Right atrium auricular region (tissue), 2 donors: Measurements from ENCODE around the gene SAMD13. TPM values are rescaled to one million over a fixed set of nuclear protein-coding genes. Genes with fewer than 3 reads are reported as not detected.

Source experiments
- DNase-seq: peaks from one replicate; pipeline ENCODE4 v3.0.0-alpha.2; 2019; ENCODE audit warnings: low spot score
- H3K27ac ChIP-seq, 2 donors: fragments of 200-600 bp; sonication (generic); 1 replicate in 1 of 2; 2 replicates in 1 of 2; pipeline ENCODE4 v1.5.1; 2016 to 2019
- H3K27me3 ChIP-seq, 2 donors: fragments of 200-600 bp; sonication (generic); one replicate each; pipeline versions ENCODE4 v1.5.1 to v1.6.0; 2017 to 2019
- H3K36me3 ChIP-seq: fragments of 200-600 bp; sonication (generic); one replicate; pipeline ENCODE4 v1.5.1; 2016
- H3K4me1 ChIP-seq, 2 donors: fragments of 200-600 bp; sonication (generic); one replicate each; pipeline versions ENCODE4 v1.5.1 to v1.6.0; 2017 to 2019
- H3K4me3 ChIP-seq, 2 donors: fragments of 200-600 bp; sonication (generic); 1 replicate in 1 of 2; 2 replicates in 1 of 2; pipeline ENCODE4 v1.5.1; 2017 to 2019; ENCODE audit warnings: mild to moderate bottlenecking in 1 of 2, moderate library complexity in 1 of 2
- H3K9me3 ChIP-seq, 2 donors: fragments of 200-600 bp; sonication (generic); one replicate each; pipeline ENCODE4 v1.5.1; 2019
- total RNA-seq, 2 donors: library from RNA; depleted of rRNA; stranded (reverse); fragments of >200 nt; gene quantifications; one replicate each; pipeline ENCODE4 v1.1.0, GENCODE V29; 2016
- TF ChIP-seq, protein P1 (sequence below), 2 donors: fragments of 200-600 bp; sonication (generic); IDR thresholded peaks; one replicate each; pipeline ENCODE4 v1.5.1; 2019; ENCODE audit warnings: antibody characterized with exemption in 2 of 2

The SAMD13 gene
- total RNA-seq = 1 to 10 TPM in 1 of 2 donors, under 1 TPM in 1; 0.59 to 1.1 TPM

- Histone ChIP-seq H3K4me3 (peak within 1 kb of the TSS; percentile 37 to 39), H3K9me3 (no peaks in the 10 kb centered on the region), H3K27me3 (no peaks in the 10 kb centered on the region), H3K4me1 (peaks cover 0 to 40% of the 10 kb centered on the region in 2 donors), H3K36me3 (no peaks in the 10 kb centered on the region), H3K27ac (peak within 1 kb of the TSS; percentile 38 to 53)
- TF ChIP-seq, protein P1, sequence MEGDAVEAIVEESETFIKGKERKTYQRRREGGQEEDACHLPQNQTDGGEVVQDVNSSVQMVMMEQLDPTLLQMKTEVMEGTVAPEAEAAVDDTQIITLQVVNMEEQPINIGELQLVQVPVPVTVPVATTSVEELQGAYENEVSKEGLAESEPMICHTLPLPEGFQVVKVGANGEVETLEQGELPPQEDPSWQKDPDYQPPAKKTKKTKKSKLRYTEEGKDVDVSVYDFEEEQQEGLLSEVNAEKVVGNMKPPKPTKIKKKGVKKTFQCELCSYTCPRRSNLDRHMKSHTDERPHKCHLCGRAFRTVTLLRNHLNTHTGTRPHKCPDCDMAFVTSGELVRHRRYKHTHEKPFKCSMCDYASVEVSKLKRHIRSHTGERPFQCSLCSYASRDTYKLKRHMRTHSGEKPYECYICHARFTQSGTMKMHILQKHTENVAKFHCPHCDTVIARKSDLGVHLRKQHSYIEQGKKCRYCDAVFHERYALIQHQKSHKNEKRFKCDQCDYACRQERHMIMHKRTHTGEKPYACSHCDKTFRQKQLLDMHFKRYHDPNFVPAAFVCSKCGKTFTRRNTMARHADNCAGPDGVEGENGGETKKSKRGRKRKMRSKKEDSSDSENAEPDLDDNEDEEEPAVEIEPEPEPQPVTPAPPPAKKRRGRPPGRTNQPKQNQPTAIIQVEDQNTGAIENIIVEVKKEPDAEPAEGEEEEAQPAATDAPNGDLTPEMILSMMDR (IDR thresholded peaks at IDR 0.05) = no peak
- DNase-seq = peak; percentile 84
Measured at GRCh38 chr1:84301004-84301784, at the start of gene SAMD13. TSS of gene SAMD13 (plus strand) at chr1:84301708. CDS start at chr1:84303235, 1,527 bp downstream.

DNA sequence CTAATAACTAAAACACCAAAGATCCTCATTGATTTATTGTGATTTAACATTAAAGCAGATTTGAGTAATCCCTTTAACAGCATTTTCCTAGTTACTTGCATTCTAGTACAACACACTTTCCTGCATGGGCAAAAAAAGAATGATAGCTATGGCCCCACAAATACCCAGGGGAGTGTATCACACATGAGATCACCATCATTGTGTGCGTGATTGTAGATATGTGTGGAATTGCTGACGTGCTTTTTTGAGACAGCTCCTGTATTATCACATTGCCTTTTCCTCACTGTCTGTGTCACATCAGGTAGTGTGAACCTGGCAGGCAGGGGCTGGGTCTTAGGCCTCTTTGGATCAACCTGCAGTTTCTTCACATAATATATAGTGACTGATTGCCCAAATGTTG, 48.5 kb upstream of the SAMD13 start:
- Histone ChIP-seq H3K9me3 (no peaks in the 10 kb centered on the region), H3K27ac (no peak overlapping the region), H3K27me3 (no peaks in the 10 kb centered on the region), H3K4me1 (peaks cover 0 to 17% of the 10 kb centered on the region in 2 donors), H3K36me3 (no peaks in the 10 kb centered on the region), H3K4me3 (no peak overlapping the region)
- no peak for DNase-seq
- TF ChIP-seq, protein P1 (IDR thresholded peaks at IDR 0.05) = no peak

DNA sequence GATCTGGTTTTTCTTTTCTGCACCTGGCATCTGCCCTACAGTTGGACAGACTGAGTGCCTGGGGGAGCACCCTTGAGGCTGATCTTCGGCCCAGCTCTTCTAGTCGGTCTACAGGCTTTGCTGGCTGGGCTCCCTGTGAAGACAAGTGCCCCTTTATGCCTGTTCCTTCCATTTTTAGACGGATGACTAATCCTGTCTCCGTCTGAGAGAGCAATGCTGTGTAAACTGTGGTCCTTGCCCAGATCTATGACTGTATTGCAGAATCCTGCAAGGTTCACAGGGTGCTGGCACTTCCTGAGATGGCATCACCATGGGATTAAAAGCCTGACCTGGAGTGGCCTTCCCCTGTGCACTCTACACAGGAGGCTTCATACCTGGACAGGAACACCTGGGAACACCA, 47.6 kb upstream of the SAMD13 start:
- TF ChIP-seq, protein P1 (IDR thresholded peaks at IDR 0.05) = no peak
- Histone ChIP-seq H3K9me3 (no peaks in the 10 kb centered on the region), H3K4me1 (peaks cover 0 to 17% of the 10 kb centered on the region in 2 donors), H3K4me3 (no peak overlapping the region), H3K36me3 (no peaks in the 10 kb centered on the region), H3K27me3 (no peaks in the 10 kb centered on the region), H3K27ac (peak overlapping the region in 1 of 2 donors; percentile 24)
- no peak for DNase-seq

DNA sequence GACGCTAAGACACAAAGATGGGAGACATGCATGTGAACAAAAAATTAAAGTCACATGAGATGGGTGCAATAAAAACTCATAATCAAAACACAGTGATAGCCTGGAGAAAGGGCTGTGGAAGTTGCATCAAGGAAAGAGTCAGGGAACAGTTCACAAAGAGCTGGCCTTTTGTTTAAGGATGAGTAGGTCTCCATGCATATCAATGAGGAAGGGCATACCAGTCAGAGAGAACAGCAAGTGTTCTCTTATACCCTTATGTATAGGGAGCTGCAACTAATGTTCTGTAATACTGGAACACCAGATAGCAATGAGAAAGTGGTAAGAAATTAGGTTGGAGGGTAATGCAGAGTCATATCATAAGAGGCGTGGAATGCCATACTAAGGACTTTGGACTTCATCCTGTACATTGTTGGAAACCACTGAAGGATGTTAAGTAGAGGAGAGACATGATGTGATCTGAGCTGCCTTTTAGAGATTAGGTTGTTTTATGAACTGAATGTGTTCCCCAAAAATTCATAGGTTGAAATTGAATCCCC, 46.7 kb upstream of the SAMD13 start:
- Histone ChIP-seq H3K27me3 (no peaks in the 10 kb centered on the region), H3K9me3 (no peaks in the 10 kb centered on the region), H3K4me3 (no peak overlapping the region), H3K4me1 (peaks cover 0 to 17% of the 10 kb centered on the region in 2 donors), H3K27ac (no peak overlapping the region), H3K36me3 (no peaks in the 10 kb centered on the region)
- TF ChIP-seq, protein P1 (IDR thresholded peaks at IDR 0.05) = no peak
- DNase-seq = no peak

DNA sequence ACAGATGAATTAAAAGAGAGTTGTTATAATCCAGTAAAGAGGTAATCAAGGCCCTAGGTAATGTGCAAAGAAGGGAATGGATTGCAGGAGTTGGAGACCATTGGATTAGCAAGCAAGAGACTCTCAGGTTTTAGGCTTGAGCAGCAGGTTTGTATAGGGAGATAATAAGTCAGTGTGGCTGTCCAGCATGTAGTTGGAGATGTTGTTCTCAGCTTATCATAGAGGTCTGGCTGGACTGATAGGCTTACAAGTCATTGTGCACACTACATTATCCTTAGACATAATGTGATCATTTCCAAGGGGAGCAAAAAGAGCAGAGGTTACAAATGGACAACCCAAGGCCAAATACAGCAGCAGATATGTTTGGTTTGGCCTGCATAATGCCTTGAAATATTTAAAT, 45.9 kb upstream of the SAMD13 start:
- Histone ChIP-seq H3K27ac (no peak overlapping the region), H3K4me1 (peaks cover 0 to 17% of the 10 kb centered on the region in 2 donors), H3K4me3 (no peak overlapping the region), H3K27me3 (no peaks in the 10 kb centered on the region), H3K36me3 (no peaks in the 10 kb centered on the region), H3K9me3 (no peaks in the 10 kb centered on the region)
- TF ChIP-seq, protein P1 (IDR thresholded peaks at IDR 0.05) = no peak
- no peak for DNase-seq
